ENCODE measurements around the gene CFAP68. TPM values are rescaled to one million over a fixed set of nuclear protein-coding genes. Genes with fewer than 3 reads are reported as not detected.

CFAP68 gene
- total and polyA plus RNA-seq, 2 of the 13 experiments (the other 11 are each of a cell fraction or from before 2014, with no cell fraction given) = 22.2 to 25.6 TPM

DNA sequence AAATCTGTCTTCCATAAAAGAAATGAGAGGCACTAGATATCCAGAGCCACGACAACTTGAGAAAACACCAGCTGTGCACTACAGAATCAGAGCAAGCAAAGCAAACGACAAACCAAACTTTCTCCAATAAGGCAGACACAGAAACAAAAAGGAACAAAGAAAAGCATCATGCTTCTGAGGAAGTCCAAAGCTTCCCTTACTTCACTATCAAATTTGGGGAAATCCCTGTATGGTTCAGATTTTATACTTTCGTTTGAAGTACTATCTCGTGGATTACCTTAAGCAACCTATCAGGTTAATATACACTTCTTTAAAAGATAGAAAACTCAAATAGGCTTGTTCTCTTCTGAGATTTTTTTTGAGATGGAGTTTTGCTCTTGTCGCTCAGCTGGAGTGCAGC, 35.7 kb upstream of the CFAP68 start:
- TF ChIP-seq TAF15 (IDR thresholded peaks at IDR 0.05; ENCODE audit: low read depth, low read length, poor library complexity, severe bottlenecking) = no peak
- no peak for TF ChIP-seq FOXO1 (CRISPR knock-in tag; IDR thresholded peaks at IDR 0.05)
- no peak for TF ChIP-seq MYPOP (CRISPR knock-in tag; IDR thresholded peaks at IDR 0.05)
- no peak for TF ChIP-seq KDM2A (CRISPR knock-in tag; IDR thresholded peaks at IDR 0.05; ENCODE audit: borderline replicate concordance, low read depth)
- no peak for TF ChIP-seq ZMAT3 (CRISPR knock-in tag; conservative IDR thresholded peaks at IDR 0.05)
- no peak for TF ChIP-seq MTA1 (CRISPR knock-in tag; IDR thresholded peaks at IDR 0.05; ENCODE audit: borderline replicate concordance)
- no peak for TF ChIP-seq ZNF280B (CRISPR knock-in tag; IDR thresholded peaks at IDR 0.05; ENCODE audit: borderline replicate concordance)
- no peak for TF ChIP-seq MZF1 (CRISPR knock-in tag; IDR thresholded peaks at IDR 0.05; ENCODE audit: borderline replicate concordance)
- TF ChIP-seq NR2F1 (CRISPR knock-in tag; IDR thresholded peaks at IDR 0.05) = no peak
- TF ChIP-seq ZNF142 (CRISPR knock-in tag; IDR thresholded peaks at IDR 0.05) = no peak
- TF ChIP-seq ZNF839 (CRISPR knock-in tag; IDR thresholded peaks at IDR 0.05; ENCODE audit: borderline replicate concordance) = no peak
- TF ChIP-seq TEAD2 (CRISPR knock-in tag; IDR thresholded peaks at IDR 0.05) = no peak
- TF ChIP-seq FOSL1 (CRISPR knock-in tag; IDR thresholded peaks at IDR 0.05; ENCODE audit: borderline replicate concordance) = no peak
- TF ChIP-seq KMT2B (CRISPR knock-in tag; IDR thresholded peaks at IDR 0.05) = no peak
- CTCF ChIA-PET (ENCODE audit: low intra/inter-chr PET ratio, low total read pairs) = no interaction called here
- H2AFZ ChIP-seq (ENCODE audit: low read length) = no peak overlapping the region

More for the DNA sequence above, 35.7 kb upstream of the CFAP68 start:
- BruUV-seq (replicated peaks) = no TSS peak
- ATAC-seq (no peak), DNase-seq (ENCODE audit: low spot score) (no peak), FAIRE-seq (no peak)
- H4K20me1 ChIP-seq (ENCODE audit: insufficient read depth, low read length) = no peaks in the 10 kb centered on the region
- WGBS (ENCODE audit: low lambda C conversion rate) = 94% methylated on average over 5 of the region's 5 CpGs
- no peaks in the 10 kb centered on the region for H3K79me2 ChIP-seq (ENCODE audit: insufficient read depth, low read length)
- peaks cover 5 to 28% of the 10 kb centered on the region in 2 experiments for H3K36me3 ChIP-seq (replicated peaks in 1 of 2; ENCODE audit: control insufficient read depth in 1 of 2, insufficient read depth in 2 of 2, low read length in 2 of 2)
- no peaks in the 10 kb centered on the region for H3K27me3 ChIP-seq (ENCODE audit: control insufficient read depth in 1 of 2, insufficient read depth in 2 of 2, low read length in 2 of 2)
- in situ Hi-C loops (cut with HindIII; ENCODE audit: extremely low pct_ligation_motif_present, low pct_unique_long_range_greater_than_20kb) = loop anchor here (5.0 kb wide), 1 partner anchor 241 kb away; the partner anchor contains the start of gene SIK2
- H3K27ac ChIP-seq (ENCODE audit: extremely low read length, insufficient read depth, low read length) = no peak overlapping the region
- no peak overlapping the region for H3K4me3 ChIP-seq (replicated peaks in 1 of 3; ENCODE audit: insufficient read depth in 1 of 3, low read depth in 2 of 3, low read length in 3 of 3)
- no peaks in the 10 kb centered on the region for H3K9me3 ChIP-seq (ENCODE audit: low read length)
- no peak overlapping the region for H3K4me2 ChIP-seq (ENCODE audit: low read depth, low read length)
- POLR2A ChIA-PET = no interaction called here
- peaks cover 28% of the 10 kb centered on the region for H3K4me1 ChIP-seq (ENCODE audit: insufficient read depth, low read length)
- no peak overlapping the region for H3K9ac ChIP-seq (ENCODE audit: insufficient read depth, low read depth, low read length)
- intact Hi-C loops (cut with micrococcal nuclease; ENCODE audit: unreplicated experiment) = loop anchor here (5.0 kb wide), 1 partner anchor 396 kb away; no protein-coding TSS in a partner anchor
